Endothelial cell of umbilical vein (primary cell): ENCODE data around the gene ZNF138. TPM values are rescaled to one million over a fixed set of nuclear protein-coding genes. Genes with fewer than 3 reads are reported as not detected.

Experiments
- Bru-seq: library from RNA; stranded (reverse); fragments of 400-500 nt; gene quantifications from one replicate; lab custom pipeline; 2021; lab: Mats Ljungman, UMichigan
- BruChase-seq, 2 experiments: library from RNA; stranded (reverse); fragments of 400-500 nt; gene quantifications; one replicate each; lab custom pipeline; 2021; lab: Mats Ljungman, UMichigan
- BruUV-seq: library from RNA; stranded (reverse); fragments of 400-500 nt; replicated peaks from 2 replicates; lab custom pipeline; 2021; lab: Mats Ljungman, UMichigan
- CTCF ChIA-PET: fragments of 300-600, 350-600 bp; sonication (Branson Sonifier 250); formaldehyde crosslinking; loops from one replicate; lab custom pipeline; 2021; ENCODE audit warnings: antibody characterized with exemption, inconsistent platforms; lab: Charles Lee
- POLR2A ChIA-PET: fragments of 300-600, 350-600 bp; sonication (Branson Sonifier 250); formaldehyde crosslinking; loops from one replicate; lab custom pipeline; 2021; ENCODE audit warnings: antibody characterized with exemption, inconsistent platforms; lab: Charles Lee
- DNase-seq: peaks from one replicate; pipeline ENCODE4 v3.0.0-alpha.2; 2011; ENCODE audit warnings: low read depth, low spot score
- FAIRE-seq: peaks from 2 replicates; lab custom pipeline; 2011; peaks lifted over from hg19 to GRCh38; lab: Jason Lieb, UNC
- H2AFZ ChIP-seq: 2 replicates; pipeline ENCODE4 v1.6.0; 2012; ENCODE audit warnings: low read depth, low read length, control low read depth, inconsistent platforms
- H3K27ac ChIP-seq: 2 replicates; pipeline ENCODE4 v1.5.1; 2011; ENCODE audit warnings: low read depth, mild to moderate bottlenecking, control low read depth, low read length, moderate library complexity; ENCODE audit not compliant: insufficient read depth
- H3K27me3 ChIP-seq, 2 experiments: 2 replicates each; pipeline versions ENCODE4 v1.6.0 to v1.6.1; 2011; ENCODE audit warnings: low read length in 2 of 2, mixed read lengths in 1 of 2; ENCODE audit not compliant: control insufficient read depth in 2 of 2, insufficient read depth in 2 of 2
- H3K36me3 ChIP-seq, 2 experiments: 2 replicates in 1 of 2; 3 replicates in 1 of 2; pipeline ENCODE4 v1.5.1; 2011; ENCODE audit warnings: low read length in 2 of 2, mild to moderate bottlenecking in 1 of 2, moderate library complexity in 1 of 2; ENCODE audit not compliant: control insufficient read depth in 2 of 2, insufficient read depth in 2 of 2; ENCODE audit errors: extremely low read depth in 1 of 2
- H3K4me1 ChIP-seq: 3 replicates; pipeline ENCODE4 v1.5.1; 2011; ENCODE audit warnings: mild to moderate bottlenecking, low read length; ENCODE audit not compliant: control insufficient read depth, insufficient read depth; ENCODE audit errors: extremely low read depth
- H3K4me2 ChIP-seq: 2 replicates; pipeline ENCODE4 v1.6.1; 2011; ENCODE audit warnings: low read length, control low read depth, mixed read lengths; ENCODE audit not compliant: insufficient read depth
- H3K4me3 ChIP-seq, 3 experiments: fragments of 200-600 bp in 1 of 3; sonication (generic), shearing (Covaris generic) in 1 of 3; replicated peaks in 1 of 3; 2 replicates each; pipeline ENCODE4 v1.5.1; 2011 to 2016; ENCODE audit warnings: control low read depth in 3 of 3, low read length in 3 of 3, mild to moderate bottlenecking in 2 of 3, inconsistent platforms in 1 of 3, low read depth in 1 of 3, moderate library complexity in 1 of 3; ENCODE audit not compliant: insufficient read depth in 1 of 3
- H3K79me2 ChIP-seq: 2 replicates; pipeline ENCODE4 v1.6.0; 2012; ENCODE audit warnings: low read length, inconsistent platforms; ENCODE audit not compliant: control insufficient read depth, insufficient read depth
- H3K9ac ChIP-seq: replicated peaks from 2 replicates; pipeline ENCODE3; 2011; ENCODE audit warnings: low read length, control low read depth; ENCODE audit not compliant: insufficient read depth; ENCODE audit errors: extremely low read depth
- H3K9me1 ChIP-seq: replicated peaks from 3 replicates; pipeline ENCODE4 v1.6.0; 2011; ENCODE audit warnings: mild to moderate bottlenecking, low read length; ENCODE audit not compliant: control insufficient read depth, insufficient read depth; ENCODE audit errors: extremely low read depth
- H3K9me3 ChIP-seq: replicated peaks from 2 replicates; pipeline ENCODE4 v1.5.1; 2012; ENCODE audit warnings: low read length, inconsistent platforms; ENCODE audit not compliant: control insufficient read depth, insufficient read depth
- H4K20me1 ChIP-seq: replicated peaks from 2 replicates; pipeline ENCODE3; 2011; ENCODE audit warnings: mild to moderate bottlenecking, low read length; ENCODE audit not compliant: control insufficient read depth, insufficient read depth; ENCODE audit errors: extremely low read depth
- EZH2 ChIP-seq: IDR thresholded peaks from 2 replicates; pipeline ENCODE4 v1.6.1; 2012; ENCODE audit warnings: borderline replicate concordance, low read depth, mild to moderate bottlenecking, moderate library complexity, low read length, inconsistent platforms; ENCODE audit not compliant: severe bottlenecking
- FOS ChIP-seq: IDR thresholded peaks from 2 replicates; pipeline ENCODE4 v1.6.1; 2011; ENCODE audit warnings: mild to moderate bottlenecking, low read length, moderate library complexity, borderline replicate concordance; ENCODE audit not compliant: insufficient read depth
- GATA2 ChIP-seq: IDR thresholded peaks from 2 replicates; pipeline ENCODE4 v1.7.0; 2011; ENCODE audit warnings: low read depth, mild to moderate bottlenecking, moderate library complexity, mixed read lengths, low read length; ENCODE audit not compliant: insufficient read length, insufficient read depth
- JUN ChIP-seq: IDR thresholded peaks from 2 replicates; pipeline ENCODE4 v1.6.1; 2011; ENCODE audit warnings: borderline replicate concordance, low read depth; ENCODE audit not compliant: insufficient read length, insufficient read depth
- MYC ChIP-seq: IDR thresholded peaks from one replicate; pipeline ENCODE4 v1.6.1; 2011; ENCODE audit warnings: mild to moderate bottlenecking, low read depth, low read length
- POLR2A ChIP-seq: IDR thresholded peaks from 2 replicates; pipeline ENCODE4 v1.6.1; 2012; ENCODE audit warnings: low read depth, mild to moderate bottlenecking, control low read depth, low read length
- POLR2AphosphoS5 ChIP-seq: IDR thresholded peaks from 2 replicates; pipeline ENCODE4 v1.6.1; 2012; ENCODE audit warnings: low read depth, mild to moderate bottlenecking, control low read depth, low read length, moderate library complexity; ENCODE audit not compliant: insufficient read depth
- dilution Hi-C: fragments of 300-500 bp; cut with MboI; formaldehyde crosslinking; loops from one replicate; pipeline ENCODE4 v1.15.0; 2019; ENCODE audit warnings: low sequenced_read_pairs; ENCODE audit not compliant: extremely low pct_ligation_motif_present
- intact Hi-C: fragments of 100-400 bp; cut with micrococcal nuclease; formaldehyde crosslinking; loops from one replicate; pipeline ENCODE4 v1.10.0; 2022
- long read RNA-seq: library from polyadenylated mRNA; stranded (forward); transcript quantifications from one replicate; pipeline ENCODE4 v2.0.0, GENCODE V29; 2021
- polyA minus RNA-seq, 3 experiments: library from RNA; depleted of rRNA, polyadenylated mRNA; stranded (reverse); fragments of >200 nt; gene quantifications; 1 replicate in 1 of 3; 2 replicates in 2 of 3; pipeline ENCODE4 v1.2.3, GENCODE V29; 2011
- polyA plus RNA-seq, 4 experiments: library from polyadenylated mRNA; depleted of rRNA in 3 of 4; stranded (reverse) in 3 of 4; unstranded in 1 of 4; fragments of >200 nt; gene quantifications; 2 replicates each; pipeline versions ENCODE4 v1.2.1 to v1.2.3, GENCODE V29; 2011 to 2012; ENCODE audit warnings: missing spikeins in 1 of 4
- total RNA-seq: library from RNA; stranded (reverse); gene quantifications from 2 replicates; pipeline ENCODE4 v1.2.3, GENCODE V29; 2021
- TF ChIP-seq, protein P1 (sequence below): IDR thresholded peaks from 2 replicates; pipeline ENCODE4 v1.6.1; 2011; ENCODE audit not compliant: insufficient read depth, insufficient read length
- TF ChIP-seq, protein P2 (sequence below), 2 donors: IDR thresholded peaks; 1 replicate in 1 of 2; 2 replicates in 1 of 2; pipeline ENCODE4 v1.5.1; 2011; ENCODE audit warnings: low read length in 2 of 2, mild to moderate bottlenecking in 2 of 2, moderate library complexity in 2 of 2, control low read depth in 1 of 2, inconsistent platforms in 1 of 2, low read depth in 1 of 2; ENCODE audit not compliant: insufficient read depth in 1 of 2; ENCODE audit errors: extremely low read depth in 1 of 2

The ZNF138 gene
- total RNA-seq (3.3 and 4.4 TPM in 2 replicates), polyA plus RNA-seq (1.5 and 2.0 TPM in 2 replicates), polyA minus RNA-seq (1.7 TPM in 2 replicates), Bru-seq, nascent RNA (percentile 65 among the genes with signal in this experiment), BruChase-seq, experiment 1, labeled RNA remaining after a 6-hour chase (percentile 71 among the genes with signal in this experiment), BruChase-seq, experiment 2, labeled RNA remaining after a 2-hour chase (percentile 64 among the genes with signal in this experiment)
- polyA plus RNA-seq (2011; cell fraction: cytosol; rRNA removed), result 2.6 and 2.8 TPM in 2 replicates
- polyA plus RNA-seq (2011; cell fraction: nucleus; rRNA removed), result 7.1 and 8.1 TPM in 2 replicates
- polyA plus RNA-seq (2012), result 2.5 and 3.8 TPM in 2 replicates
- 1.5 TPM for polyA minus RNA-seq (2011; cell fraction: cytosol; rRNA and poly(A)+ RNA removed)
- 2.6 and 3.9 TPM in 2 replicates for polyA minus RNA-seq (2011; cell fraction: nucleus; rRNA and poly(A)+ RNA removed)
- long read RNA-seq, partial matches to known transcripts, result 1 of 14 reads
- long read RNA-seq, other reads (novel, unspliced or antisense), result 6 of 14 reads

DNA sequence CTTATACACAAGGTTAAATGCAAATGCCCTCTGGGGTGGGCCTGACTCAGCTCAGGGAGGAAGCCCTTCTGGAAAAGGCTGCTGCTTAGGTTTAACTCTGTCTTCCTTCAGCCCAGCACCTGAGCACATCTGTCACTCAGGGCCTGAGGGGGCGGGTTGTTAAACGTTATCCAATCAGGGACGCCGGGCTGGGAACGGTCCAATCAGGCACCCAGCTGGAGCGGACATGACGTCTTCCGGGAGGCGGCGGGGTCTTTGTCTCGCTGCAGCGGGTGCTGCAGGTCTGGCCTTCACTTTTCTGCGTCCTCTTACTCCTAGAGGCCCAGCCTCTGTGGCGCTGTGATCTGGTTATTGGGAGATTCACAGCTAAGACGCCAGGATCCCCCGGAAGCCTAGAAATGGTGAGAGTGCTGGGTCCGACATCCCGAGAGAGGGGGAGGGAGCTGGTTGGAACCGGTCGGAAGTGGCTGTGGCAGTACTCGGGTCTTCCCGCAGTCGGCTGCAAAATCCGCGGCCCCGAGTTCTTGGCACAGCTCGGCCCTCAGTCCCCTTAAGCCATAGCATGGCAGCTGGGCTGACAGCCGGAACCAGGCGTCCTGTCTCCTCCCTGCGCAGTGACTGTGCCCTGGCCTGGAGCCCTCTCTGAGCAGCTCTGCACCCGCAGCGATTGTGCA lies at the start of gene ZNF138:
Gene ZNF138, plus strand, starts transcription at position 258 of the 674 bp plus-strand sequence. Its CDS starts 141 bp downstream, at position 399.
- ChIA-PET CTCF (no interaction called here), POLR2A (no interaction called here)
- peak within 1 kb of the TSS; percentile 78 for H3K27ac ChIP-seq
- H2AFZ ChIP-seq, result peak within 1 kb of the TSS; percentile 99
- peaks cover 9% of the 10 kb centered on the region for H3K79me2 ChIP-seq
- peaks cover 3% of the 10 kb centered on the region for H3K4me1 ChIP-seq
- H3K36me3 ChIP-seq, result no peaks in the 10 kb centered on the region
- peak; percentile 96 for FAIRE-seq
- peak within 1 kb of the TSS; percentile 80 to 92 (median 90) for H3K4me3 ChIP-seq
- H3K27me3 ChIP-seq, result no peaks in the 10 kb centered on the region
- peak within 1 kb of the TSS; percentile 83 for H3K9ac ChIP-seq
- H4K20me1 ChIP-seq, result no peaks in the 10 kb centered on the region
- DNase-seq, result peak; percentile 95
- BruUV-seq, result TSS peak; percentile 46
- H3K4me2 ChIP-seq, result peak within 1 kb of the TSS; percentile 91
- H3K9me3 ChIP-seq, result no peaks in the 10 kb centered on the region
- no peak for TF ChIP-seq MYC
- TF ChIP-seq FOS, result no peak
- no peak for TF ChIP-seq JUN
- TF ChIP-seq, protein P1, sequence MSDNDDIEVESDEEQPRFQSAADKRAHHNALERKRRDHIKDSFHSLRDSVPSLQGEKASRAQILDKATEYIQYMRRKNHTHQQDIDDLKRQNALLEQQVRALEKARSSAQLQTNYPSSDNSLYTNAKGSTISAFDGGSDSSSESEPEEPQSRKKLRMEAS, result no peak
- peak; percentile 60 for TF ChIP-seq POLR2A
- TF ChIP-seq EZH2, result no peak
- TF ChIP-seq GATA2, result no peak
- TF ChIP-seq, protein P2, sequence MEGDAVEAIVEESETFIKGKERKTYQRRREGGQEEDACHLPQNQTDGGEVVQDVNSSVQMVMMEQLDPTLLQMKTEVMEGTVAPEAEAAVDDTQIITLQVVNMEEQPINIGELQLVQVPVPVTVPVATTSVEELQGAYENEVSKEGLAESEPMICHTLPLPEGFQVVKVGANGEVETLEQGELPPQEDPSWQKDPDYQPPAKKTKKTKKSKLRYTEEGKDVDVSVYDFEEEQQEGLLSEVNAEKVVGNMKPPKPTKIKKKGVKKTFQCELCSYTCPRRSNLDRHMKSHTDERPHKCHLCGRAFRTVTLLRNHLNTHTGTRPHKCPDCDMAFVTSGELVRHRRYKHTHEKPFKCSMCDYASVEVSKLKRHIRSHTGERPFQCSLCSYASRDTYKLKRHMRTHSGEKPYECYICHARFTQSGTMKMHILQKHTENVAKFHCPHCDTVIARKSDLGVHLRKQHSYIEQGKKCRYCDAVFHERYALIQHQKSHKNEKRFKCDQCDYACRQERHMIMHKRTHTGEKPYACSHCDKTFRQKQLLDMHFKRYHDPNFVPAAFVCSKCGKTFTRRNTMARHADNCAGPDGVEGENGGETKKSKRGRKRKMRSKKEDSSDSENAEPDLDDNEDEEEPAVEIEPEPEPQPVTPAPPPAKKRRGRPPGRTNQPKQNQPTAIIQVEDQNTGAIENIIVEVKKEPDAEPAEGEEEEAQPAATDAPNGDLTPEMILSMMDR (IDR thresholded peaks at IDR 0.05; ENCODE audit: extremely low read depth in 1 of 2, insufficient read depth in 1 of 2, low read depth in 1 of 2, low read length in 2 of 2), result no peak
- peak; percentile 56 for TF ChIP-seq POLR2AphosphoS5
- intact Hi-C loops (loop anchor here (1.0 to 10.0 kb wide), 3 partner anchors 110 to 232 kb away; partner anchors contain the start of genes ZNF107, ZNF273 and ZNF680), dilution Hi-C loops (no loop called here)
- H3K9me1 ChIP-seq, result no peaks in the 10 kb centered on the region
